Stimulated activated CD4-positive, alpha-beta T cell treated with anti-CD3 and anti-CD28 coated beads, Interleukin-1b, Interleukin-23, amount 100 ng/mL, for 1 hour (primary cell): ENCODE measurements around the gene UCN.
"Not testable (repeated sequence)": the region's sequence is repeated elsewhere in the genome, so short reads cannot be mapped to it uniquely, and the experiment has no call there.

Experiments
- DNase-seq, 2 donors: peaks; one replicate each; pipeline ENCODE4 v3.0.0-alpha.2; 2020; ENCODE audit warnings: low read depth in 2 of 2

Gene UCN

GRCh38 chr2:27314709-27315108 lies 6.5 kb upstream of the UCN start:
- DNase-seq, result no peak

- no peak for DNase-seq
These were observed 5.8 kb upstream of the UCN start for GRCh38 chr2:27313882-27314645.

GRCh38 chr2:27312152-27312551 lies 3.9 kb upstream of the UCN start:
- no peak for DNase-seq

GRCh38 chr2:27309651-27310050 lies 1.4 kb upstream of the UCN start:
- no peak for DNase-seq

- no peak for DNase-seq
These were observed 493 bp downstream of the UCN start for GRCh38 chr2:27307545-27308358.

GRCh38 chr2:27307287-27307544 lies 1.0 kb downstream of the UCN start:
- DNase-seq, result no peak

GRCh38 chr2:27306573-27307286 lies 1.5 kb downstream of the UCN start:
- no peak for DNase-seq

GRCh38 chr2:27306136-27306535 lies 2.1 kb downstream of the UCN start:
- no peak for DNase-seq

GRCh38 chr2:27305516-27305915 lies 2.7 kb downstream of the UCN start:
- DNase-seq, result no peak

- DNase-seq, result no peak
These were observed 3.6 kb downstream of the UCN start for GRCh38 chr2:27304488-27305240.

- DNase-seq, result no peak
These were observed 4.9 kb downstream of the UCN start for GRCh38 chr2:27303093-27304025.

GRCh38 chr2:27300606-27301005 lies 7.6 kb downstream of the UCN start:
- not testable (repeated sequence) for DNase-seq

GRCh38 chr2:27298391-27299080 lies 9.7 kb downstream of the UCN start:
- DNase-seq, result no peak

- DNase-seq, result no peak
These were observed 11.1 kb downstream of the UCN start for GRCh38 chr2:27297195-27297594.

GRCh38 chr2:27296481-27296880 lies 11.8 kb downstream of the UCN start:
- DNase-seq, result no peak

GRCh38 chr2:27294928-27295327 lies 13.3 kb downstream of the UCN start:
- DNase-seq, result no peak

GRCh38 chr2:27291865-27292264 lies 16.4 kb downstream of the UCN start:
- no peak for DNase-seq

- DNase-seq, result no peak
These were observed 17.7 kb downstream of the UCN start for GRCh38 chr2:27290549-27290948.

GRCh38 chr2:27288610-27289009 lies 19.6 kb downstream of the UCN start:
- DNase-seq, result no peak

- no peak for DNase-seq
These were observed 22.8 kb downstream of the UCN start for GRCh38 chr2:27285481-27285880.
